Measurements from ENCODE around the gene MATK. TPM values are rescaled to one million over a fixed set of nuclear protein-coding genes. Genes with fewer than 3 reads are reported as not detected.
"Not testable (repeated sequence)": the region's sequence is repeated elsewhere in the genome, so short reads cannot be mapped to it uniquely, and the experiment has no call there.

The MATK gene
- total RNA-seq, 2 donors from 2014 or later, result 0.66 to 1.2 TPM

- no peaks in the 10 kb centered on the region for H3K27me3 ChIP-seq
- H3K9ac ChIP-seq (ENCODE audit: low read depth in 2 of 2, low read length in 2 of 2), result no peak overlapping the region
- no peak for TF ChIP-seq CTCF (IDR thresholded peaks at IDR 0.05)
- no peak for DNase-seq
- no peaks in the 10 kb centered on the region for H3K36me3 ChIP-seq
- peak overlapping the region; percentile 90 for H3K27ac ChIP-seq
- no peak overlapping the region for H3K4me3 ChIP-seq
- H3K4me1 ChIP-seq, result peaks cover 7% of the 10 kb centered on the region
- no peaks in the 10 kb centered on the region for H3K9me3 ChIP-seq
- intact Hi-C loops (cut with DNase I), result loop anchor here (10.0 kb wide), 1 partner anchor 53 kb away; no protein-coding TSS in a partner anchor
These were observed 24.1 kb downstream of the MATK start for GRCh38 chr19:3762130-3762473.

GRCh38 chr19:3761382-3762129 is 24.6 kb downstream of the MATK start, which contains the start of gene APBA3:
APBA3 (minus strand) TSS chr19:3761692; CDS start chr19:3760264, 1,428 bp downstream.
- Histone ChIP-seq H3K36me3 (no peaks in the 10 kb centered on the region), H3K4me1 (peaks cover 7% of the 10 kb centered on the region)

GRCh38 chr19:3760871-3761361 is 25.3 kb downstream of the MATK start:
- H3K4me3 ChIP-seq, result peak overlapping the region; percentile 80
- intact Hi-C loops (cut with DNase I), result loop anchor here (10.0 kb wide), 1 partner anchor 54 kb away; no protein-coding TSS in a partner anchor
- H3K36me3 ChIP-seq, result no peaks in the 10 kb centered on the region
- no peaks in the 10 kb centered on the region for H3K27me3 ChIP-seq
- DNase-seq, result peak; percentile 23
- TF ChIP-seq CTCF (IDR thresholded peaks at IDR 0.05), result no peak
- H3K9me3 ChIP-seq, result no peaks in the 10 kb centered on the region
- peaks cover 7% of the 10 kb centered on the region for H3K4me1 ChIP-seq
- H3K9ac ChIP-seq (ENCODE audit: low read depth in 2 of 2, low read length in 2 of 2), result peak overlapping the region; percentile 84 to 85
- H3K27ac ChIP-seq, result peak overlapping the region; percentile 68

More at GRCh38 chr19:3761382-3762129, 24.6 kb downstream of the MATK start, which contains the start of gene APBA3:
- H3K9ac ChIP-seq (ENCODE audit: low read depth in 2 of 2, low read length in 2 of 2), result peak within 1 kb of the TSS; percentile 84 to 85
- H3K27me3 ChIP-seq, result no peaks in the 10 kb centered on the region
- peak; percentile 70 for TF ChIP-seq CTCF (IDR thresholded peaks at IDR 0.05)
- DNase-seq, result peak; percentile 96
- H3K4me3 ChIP-seq, result peak within 1 kb of the TSS; percentile 80
- peak within 1 kb of the TSS; percentile 90 for H3K27ac ChIP-seq
- intact Hi-C loops (cut with DNase I), result loop anchor here (10.0 kb wide), 1 partner anchor 53 kb away; no protein-coding TSS in a partner anchor
- H3K9me3 ChIP-seq, result no peaks in the 10 kb centered on the region

- no peaks in the 10 kb centered on the region for H3K9me3 ChIP-seq
- no peak for DNase-seq
- no peak overlapping the region for H3K9ac ChIP-seq (ENCODE audit: low read depth in 2 of 2, low read length in 2 of 2)
- intact Hi-C loops (cut with DNase I), result loop anchor here (10.0 kb wide), 1 partner anchor 55 kb away; no protein-coding TSS in a partner anchor
- no peaks in the 10 kb centered on the region for H3K36me3 ChIP-seq
- peaks cover 7% of the 10 kb centered on the region for H3K4me1 ChIP-seq
- H3K27me3 ChIP-seq, result no peaks in the 10 kb centered on the region
- no peak overlapping the region for H3K4me3 ChIP-seq
- TF ChIP-seq CTCF (IDR thresholded peaks at IDR 0.05), result no peak
- no peak overlapping the region for H3K27ac ChIP-seq
These were observed 26.5 kb downstream of the MATK start for GRCh38 chr19:3759482-3760254.

GRCh38 chr19:3758297-3758696 is 27.9 kb downstream of the MATK start:
- H3K36me3 ChIP-seq; H3K27ac ChIP-seq; H3K9me3 ChIP-seq; DNase-seq; H3K27me3 ChIP-seq; H3K4me1 ChIP-seq; H3K9ac ChIP-seq (ENCODE audit: low read depth in 2 of 2, low read length in 2 of 2); H3K4me3 ChIP-seq; intact Hi-C loops (cut with DNase I): not testable (repeated sequence)

- H3K4me1 ChIP-seq; H3K27ac ChIP-seq; H3K27me3 ChIP-seq; intact Hi-C loops (cut with DNase I); DNase-seq; H3K9me3 ChIP-seq; H3K9ac ChIP-seq (ENCODE audit: low read depth in 2 of 2, low read length in 2 of 2); H3K36me3 ChIP-seq; H3K4me3 ChIP-seq: not testable (repeated sequence)
These were observed 28.5 kb downstream of the MATK start for GRCh38 chr19:3757705-3758104.
